WI38 (cell line): Measurements from ENCODE around the gene MED13L.
"Not testable (repeated sequence)": the region's sequence is repeated elsewhere in the genome, so short reads cannot be mapped to it uniquely, and the experiment has no call there.

Experiments used
- H3K4me3 ChIP-seq: 2 replicates; pipeline ENCODE4 v1.5.1; 2011; ENCODE audit warnings: low read depth, mild to moderate bottlenecking, control low read depth, low read length
- TF ChIP-seq, protein P1 (sequence below): IDR thresholded peaks from 2 replicates; pipeline ENCODE4 v1.5.1; 2012; ENCODE audit warnings: low read depth, mild to moderate bottlenecking, control low read depth, low read length

Gene MED13L

GRCh38 chr12:116037941-116038837, 239.3 kb downstream of the MED13L start:
- TF ChIP-seq, protein P1, sequence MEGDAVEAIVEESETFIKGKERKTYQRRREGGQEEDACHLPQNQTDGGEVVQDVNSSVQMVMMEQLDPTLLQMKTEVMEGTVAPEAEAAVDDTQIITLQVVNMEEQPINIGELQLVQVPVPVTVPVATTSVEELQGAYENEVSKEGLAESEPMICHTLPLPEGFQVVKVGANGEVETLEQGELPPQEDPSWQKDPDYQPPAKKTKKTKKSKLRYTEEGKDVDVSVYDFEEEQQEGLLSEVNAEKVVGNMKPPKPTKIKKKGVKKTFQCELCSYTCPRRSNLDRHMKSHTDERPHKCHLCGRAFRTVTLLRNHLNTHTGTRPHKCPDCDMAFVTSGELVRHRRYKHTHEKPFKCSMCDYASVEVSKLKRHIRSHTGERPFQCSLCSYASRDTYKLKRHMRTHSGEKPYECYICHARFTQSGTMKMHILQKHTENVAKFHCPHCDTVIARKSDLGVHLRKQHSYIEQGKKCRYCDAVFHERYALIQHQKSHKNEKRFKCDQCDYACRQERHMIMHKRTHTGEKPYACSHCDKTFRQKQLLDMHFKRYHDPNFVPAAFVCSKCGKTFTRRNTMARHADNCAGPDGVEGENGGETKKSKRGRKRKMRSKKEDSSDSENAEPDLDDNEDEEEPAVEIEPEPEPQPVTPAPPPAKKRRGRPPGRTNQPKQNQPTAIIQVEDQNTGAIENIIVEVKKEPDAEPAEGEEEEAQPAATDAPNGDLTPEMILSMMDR: no peak

DNA sequence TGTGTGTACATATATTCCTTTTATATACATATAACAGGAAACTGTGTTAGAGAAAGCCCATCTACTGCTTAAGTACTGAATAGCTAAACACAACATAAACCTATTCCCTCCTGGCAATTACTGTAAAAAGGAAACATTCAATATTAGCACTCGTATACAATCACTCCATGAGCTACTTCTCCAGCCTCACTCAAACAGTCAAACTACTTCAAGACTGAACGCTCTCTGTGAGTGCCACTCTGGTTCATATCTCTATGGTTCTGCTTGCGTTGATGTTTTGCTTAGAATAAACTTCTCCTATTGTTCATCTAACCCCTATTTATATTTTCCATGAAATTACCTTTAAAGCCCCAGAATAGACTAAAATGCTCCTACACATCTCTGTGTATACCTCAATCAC, 243.7 kb downstream of the MED13L start:
- no peak overlapping the region for H3K4me3 ChIP-seq
- TF ChIP-seq, protein P1: no peak

More at GRCh38 chr12:116037941-116038837, 239.3 kb downstream of the MED13L start:
- H3K4me3 ChIP-seq: no peak overlapping the region

DNA sequence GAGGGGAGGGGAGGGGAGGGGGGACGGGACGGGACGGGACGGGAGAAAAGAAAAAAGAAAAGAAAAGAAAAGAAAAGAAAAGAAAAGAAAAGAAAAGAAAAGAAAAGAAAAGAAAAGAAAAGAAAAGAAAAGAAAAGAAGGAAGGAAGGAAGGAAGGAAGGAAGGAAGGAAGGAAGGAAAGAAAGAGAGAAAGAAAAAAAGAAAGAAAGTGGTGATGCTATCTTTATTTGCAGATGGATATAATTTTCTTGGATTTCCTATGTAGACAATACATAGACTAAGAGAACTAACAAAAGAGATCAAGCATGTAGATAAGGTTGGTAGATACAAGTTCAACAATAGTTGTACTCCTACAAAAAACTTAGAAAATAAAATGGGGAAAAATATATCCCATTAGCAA, 245.9 kb downstream of the MED13L start:
- not testable (repeated sequence) for H3K4me3 ChIP-seq

DNA sequence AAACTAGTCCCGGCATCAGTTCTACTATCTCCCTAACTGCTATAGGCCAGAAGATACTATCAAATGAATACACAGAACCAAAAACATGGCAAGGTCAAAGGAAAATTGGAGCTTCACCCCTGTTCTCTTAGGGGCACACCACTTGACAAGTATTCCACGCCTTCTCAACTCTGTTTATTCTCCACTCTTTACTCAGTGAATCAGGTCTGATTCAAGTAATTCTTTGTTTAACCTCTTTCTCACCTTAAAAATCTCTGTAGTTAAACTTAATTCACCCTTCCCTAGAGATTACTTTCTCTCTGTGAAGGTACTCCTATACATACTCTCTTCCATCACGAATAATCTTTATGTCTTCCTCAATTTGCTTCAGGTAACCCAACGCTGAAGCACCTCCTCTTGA, 248.9 kb downstream of the MED13L start:
- no peak overlapping the region for H3K4me3 ChIP-seq
- TF ChIP-seq, protein P1: no peak

DNA sequence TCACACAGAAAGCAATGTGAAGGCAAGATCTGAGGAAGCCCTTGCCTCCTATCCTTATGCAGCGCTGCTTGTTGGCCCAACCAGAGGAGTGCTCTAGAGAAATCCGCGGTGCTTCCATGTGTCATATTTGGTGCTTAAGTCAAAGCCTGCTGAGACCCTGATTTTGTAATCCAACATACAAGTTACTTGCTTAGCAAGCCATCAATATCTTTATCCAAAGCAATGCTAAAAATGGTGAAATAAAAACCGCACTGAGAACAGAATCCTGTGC, 250.0 kb downstream of the MED13L start:
- no peak overlapping the region for H3K4me3 ChIP-seq

DNA sequence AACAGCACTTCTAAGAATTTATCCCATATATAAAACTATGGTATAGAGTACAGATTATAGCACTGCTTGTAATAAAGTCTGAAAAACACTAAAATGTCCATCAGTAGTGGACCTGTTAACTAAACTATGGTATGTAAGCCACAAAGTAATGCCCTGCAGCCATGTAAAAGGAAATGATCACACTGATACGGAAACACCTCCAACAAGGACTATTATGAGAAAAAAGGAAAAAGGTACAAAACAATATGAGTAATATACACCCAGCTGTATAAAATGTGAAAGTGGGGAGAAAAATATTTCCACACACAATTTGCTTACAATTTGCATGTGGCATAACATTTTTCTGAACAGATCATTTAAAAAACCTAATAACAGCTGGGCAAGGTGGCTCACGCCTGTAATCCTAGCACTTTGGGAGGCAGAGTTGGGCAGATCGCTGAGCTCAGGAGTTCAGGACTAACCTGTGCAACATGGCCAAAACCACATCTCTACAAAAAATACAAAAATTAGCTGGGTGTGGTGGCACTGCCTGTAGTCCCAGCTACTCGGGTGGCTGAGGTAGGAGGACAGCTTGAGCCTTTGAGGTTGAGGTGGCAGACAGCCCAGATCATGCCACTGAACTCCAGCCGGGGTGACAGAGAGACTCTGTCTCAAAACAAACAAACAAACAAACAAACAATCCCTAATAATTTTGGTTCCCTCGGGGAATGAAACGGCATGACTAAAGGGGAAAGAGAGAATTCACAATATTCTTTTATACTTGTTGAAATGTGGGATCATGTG, 250.5 kb downstream of the MED13L start:
- no peak overlapping the region for H3K4me3 ChIP-seq
- TF ChIP-seq, protein P1: no peak

More for the DNA sequence above, 250.0 kb downstream of the MED13L start:
- TF ChIP-seq, protein P1: no peak

- TF ChIP-seq, protein P1: no peak
- H3K4me3 ChIP-seq: no peak overlapping the region
Observed at GRCh38 chr12:116026346-116026745, 251.1 kb downstream of the MED13L start.
